OCI-LY7 (cell line): ENCODE data around the gene TEX29.

Source experiments
- EZH2phosphoT487 ChIP-seq: fragments of 200-600 bp; sonication (generic); IDR thresholded peaks from 2 replicates; pipeline ENCODE4 v1.6.1; 2018; ENCODE audit warnings: low read depth, borderline replicate concordance, mild to moderate bottlenecking, mixed run types, antibody characterized with exemption, low read length, moderate library complexity, mixed read lengths
- TF ChIP-seq, protein P1 (sequence below): fragments of 200-600 bp; sonication (generic); conservative IDR thresholded peaks from 2 replicates; pipeline ENCODE4 v1.5.1; 2014; ENCODE audit warnings: mild to moderate bottlenecking, antibody characterized with exemption, low read length, moderate library complexity, mixed read lengths

DNA sequence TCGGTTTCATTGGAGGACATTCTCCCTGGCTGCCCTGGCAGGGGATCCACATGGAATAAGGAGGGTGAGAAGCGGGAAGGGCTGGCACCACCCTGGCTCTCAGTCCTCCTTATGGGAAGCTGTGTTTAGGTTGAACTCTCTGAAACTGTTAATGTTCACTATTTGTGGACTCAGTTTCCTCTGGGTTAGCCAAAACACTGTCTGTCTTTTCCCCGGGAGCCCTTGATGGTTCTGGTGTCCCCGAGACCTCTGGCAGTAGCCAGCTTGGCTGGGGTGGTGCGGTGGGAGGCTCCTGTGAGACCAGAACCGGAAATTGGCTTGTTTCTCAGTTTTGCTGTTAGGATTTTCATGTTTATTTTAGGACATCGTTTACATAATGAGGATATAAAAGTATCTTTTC, 48.3 kb upstream of the TEX29 start:
- no peak for TF ChIP-seq EZH2phosphoT487
- TF ChIP-seq, protein P1, sequence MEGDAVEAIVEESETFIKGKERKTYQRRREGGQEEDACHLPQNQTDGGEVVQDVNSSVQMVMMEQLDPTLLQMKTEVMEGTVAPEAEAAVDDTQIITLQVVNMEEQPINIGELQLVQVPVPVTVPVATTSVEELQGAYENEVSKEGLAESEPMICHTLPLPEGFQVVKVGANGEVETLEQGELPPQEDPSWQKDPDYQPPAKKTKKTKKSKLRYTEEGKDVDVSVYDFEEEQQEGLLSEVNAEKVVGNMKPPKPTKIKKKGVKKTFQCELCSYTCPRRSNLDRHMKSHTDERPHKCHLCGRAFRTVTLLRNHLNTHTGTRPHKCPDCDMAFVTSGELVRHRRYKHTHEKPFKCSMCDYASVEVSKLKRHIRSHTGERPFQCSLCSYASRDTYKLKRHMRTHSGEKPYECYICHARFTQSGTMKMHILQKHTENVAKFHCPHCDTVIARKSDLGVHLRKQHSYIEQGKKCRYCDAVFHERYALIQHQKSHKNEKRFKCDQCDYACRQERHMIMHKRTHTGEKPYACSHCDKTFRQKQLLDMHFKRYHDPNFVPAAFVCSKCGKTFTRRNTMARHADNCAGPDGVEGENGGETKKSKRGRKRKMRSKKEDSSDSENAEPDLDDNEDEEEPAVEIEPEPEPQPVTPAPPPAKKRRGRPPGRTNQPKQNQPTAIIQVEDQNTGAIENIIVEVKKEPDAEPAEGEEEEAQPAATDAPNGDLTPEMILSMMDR: no peak
